HG03095 (cell line): ENCODE measurements around the gene ADIPOR2.
"Not testable (repeated sequence)": the region's sequence is repeated elsewhere in the genome, so short reads cannot be mapped to it uniquely, and the experiment has no call there.

ENCODE experiments used
- ATAC-seq: cut with Tn5 transposase; IDR thresholded peaks from one replicate; pipeline ENCODE4 v1.9.1; 2021; ENCODE audit warnings: moderate library complexity; ENCODE audit not compliant: unreplicated experiment

The ADIPOR2 gene

GRCh38 chr12:1702713-1703112 lies 11.8 kb downstream of the ADIPOR2 start:
- ATAC-seq: no peak

GRCh38 chr12:1703771-1704722 lies 13.2 kb downstream of the ADIPOR2 start:
- no peak for ATAC-seq

GRCh38 chr12:1705774-1706631 lies 15.1 kb downstream of the ADIPOR2 start:
- ATAC-seq: no peak

DNA sequence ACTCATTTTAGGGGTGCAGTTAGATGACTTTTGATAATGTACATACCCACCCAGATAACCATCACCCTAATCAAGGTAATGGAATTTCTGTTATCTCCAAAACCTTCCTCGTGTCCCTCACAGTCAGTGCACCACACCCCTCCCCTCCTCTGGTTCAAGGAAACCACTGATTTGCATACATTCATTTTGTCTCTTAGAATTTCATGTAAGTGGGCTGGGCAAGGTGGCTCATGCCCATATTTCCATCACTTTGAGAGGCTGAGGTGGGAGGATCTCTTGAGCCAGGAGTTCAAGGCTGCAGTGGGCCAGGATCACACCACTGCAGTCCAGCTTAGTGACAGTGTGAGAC lies 15.7 kb downstream of the ADIPOR2 start:
- ATAC-seq: no peak

DNA sequence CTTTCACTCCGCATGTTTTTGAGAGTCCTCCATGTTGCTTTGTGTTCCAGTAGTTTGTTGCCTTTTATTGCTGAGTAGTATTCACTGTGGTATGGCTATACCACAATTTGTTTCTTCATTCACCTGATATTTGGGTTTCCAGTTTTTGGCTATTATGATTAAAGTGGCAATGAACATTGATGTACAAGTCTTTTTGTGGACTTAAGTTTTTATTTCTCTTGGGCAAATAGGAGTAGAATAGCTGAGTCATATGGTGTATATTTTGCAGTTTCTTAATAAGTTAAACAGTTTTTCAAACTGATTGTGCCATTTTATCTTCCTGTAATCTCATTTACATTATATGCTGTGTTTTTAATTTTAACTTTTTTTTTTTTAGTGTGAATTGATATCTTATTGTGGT lies 16.2 kb downstream of the ADIPOR2 start:
- ATAC-seq: no peak

DNA sequence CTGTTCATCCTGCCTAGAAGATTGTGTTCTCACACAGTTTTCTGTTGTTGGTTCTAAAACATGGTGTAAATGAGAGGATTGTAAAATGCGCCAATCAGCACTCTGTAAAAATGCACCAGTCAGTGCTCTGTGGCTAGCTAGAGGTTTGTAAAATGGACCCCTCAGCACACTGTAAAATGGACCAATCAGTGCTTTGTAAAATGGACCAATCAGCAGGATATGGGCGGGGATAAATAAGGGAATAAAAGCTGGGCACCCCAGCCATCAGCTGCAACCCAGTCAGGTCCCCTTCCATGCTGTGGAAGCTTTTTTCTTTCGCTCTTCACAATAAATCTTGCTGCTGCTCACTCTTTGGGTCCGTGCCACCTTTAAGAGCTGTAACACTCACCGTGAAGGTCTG lies 19.1 kb downstream of the ADIPOR2 start:
- not testable (repeated sequence) for ATAC-seq

DNA sequence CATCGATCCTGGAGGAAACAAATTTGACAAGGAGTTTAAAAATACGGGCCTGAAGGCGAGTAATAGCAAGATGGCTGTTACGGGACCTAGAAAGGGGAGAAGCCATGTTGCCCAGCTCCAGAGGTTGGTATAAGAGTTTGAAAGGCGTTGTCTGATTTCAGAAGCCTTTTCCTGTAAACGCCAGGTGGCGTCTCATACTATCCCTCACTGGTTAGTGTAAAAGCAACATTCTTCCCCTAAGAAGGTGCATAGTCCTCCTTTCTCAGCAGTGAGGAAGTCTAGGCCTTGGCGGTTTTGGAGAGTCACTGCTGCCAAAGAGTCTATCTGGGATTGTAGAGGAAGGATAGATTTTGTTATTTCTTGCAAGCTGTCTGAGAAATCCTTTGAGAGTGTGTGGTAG lies 20.0 kb downstream of the ADIPOR2 start:
- ATAC-seq: not testable (repeated sequence)

DNA sequence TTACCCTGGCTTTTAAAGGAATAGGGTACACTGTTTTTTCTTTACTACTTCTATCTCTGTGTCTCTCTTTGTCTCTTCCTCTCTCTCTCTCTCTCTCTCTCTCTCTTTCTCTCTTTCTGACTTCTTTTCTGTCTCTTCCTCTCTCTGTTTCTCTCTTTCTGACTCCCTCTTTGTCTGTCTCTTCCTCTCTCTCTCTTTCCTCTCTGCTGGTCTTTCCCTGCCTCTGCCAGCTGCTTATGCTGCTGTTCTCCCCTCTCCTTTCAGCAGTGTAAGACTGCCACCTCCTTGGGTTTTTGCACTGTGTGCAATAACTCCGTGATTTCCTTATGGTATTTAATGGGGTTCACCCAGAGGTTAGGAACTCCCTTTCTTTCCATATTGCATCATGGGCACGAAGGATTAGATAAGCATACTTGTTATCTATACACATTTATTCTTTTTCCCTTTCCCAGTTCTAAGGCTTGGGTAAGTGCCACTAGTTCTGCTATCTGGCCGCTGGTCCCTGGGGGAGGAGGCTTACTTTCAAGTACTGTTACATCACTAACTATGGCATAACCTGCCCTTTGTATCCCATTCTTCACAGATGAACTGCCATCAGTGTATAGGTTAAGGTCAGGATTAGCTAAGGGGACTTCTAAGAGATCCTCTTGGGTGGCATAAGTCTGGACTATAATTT lies 20.8 kb downstream of the ADIPOR2 start:
- not testable (repeated sequence) for ATAC-seq

GRCh38 chr12:1712305-1712704 lies 21.4 kb downstream of the ADIPOR2 start:
- not testable (repeated sequence) for ATAC-seq

DNA sequence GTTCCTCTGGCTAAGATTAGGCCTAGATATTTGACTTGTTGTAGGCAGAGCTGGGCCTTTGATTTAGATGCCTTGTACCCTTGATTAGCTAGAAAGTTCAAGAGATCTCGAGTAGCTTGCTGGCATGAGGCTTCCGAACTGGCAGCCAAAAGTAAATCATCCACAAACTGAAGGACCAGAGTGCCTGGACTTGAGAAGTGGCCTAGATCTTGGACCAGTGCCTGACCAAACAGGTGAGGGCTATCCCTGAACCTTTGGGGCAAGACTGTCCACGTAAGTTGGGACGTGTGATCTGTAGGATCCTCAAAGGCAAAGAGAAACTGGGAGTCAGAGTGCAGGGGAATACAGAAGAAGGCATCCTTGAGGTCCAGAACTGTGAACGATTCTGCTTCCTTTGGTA lies 22.0 kb downstream of the ADIPOR2 start:
- not testable (repeated sequence) for ATAC-seq

- ATAC-seq: not testable (repeated sequence)
Observed at GRCh38 chr12:1713783-1714348, 23.0 kb downstream of the ADIPOR2 start.

GRCh38 chr12:1715459-1715858 lies 24.6 kb downstream of the ADIPOR2 start:
- not testable (repeated sequence) for ATAC-seq

- ATAC-seq: no peak
Observed at GRCh38 chr12:1716215-1716862, 25.5 kb downstream of the ADIPOR2 start.

DNA sequence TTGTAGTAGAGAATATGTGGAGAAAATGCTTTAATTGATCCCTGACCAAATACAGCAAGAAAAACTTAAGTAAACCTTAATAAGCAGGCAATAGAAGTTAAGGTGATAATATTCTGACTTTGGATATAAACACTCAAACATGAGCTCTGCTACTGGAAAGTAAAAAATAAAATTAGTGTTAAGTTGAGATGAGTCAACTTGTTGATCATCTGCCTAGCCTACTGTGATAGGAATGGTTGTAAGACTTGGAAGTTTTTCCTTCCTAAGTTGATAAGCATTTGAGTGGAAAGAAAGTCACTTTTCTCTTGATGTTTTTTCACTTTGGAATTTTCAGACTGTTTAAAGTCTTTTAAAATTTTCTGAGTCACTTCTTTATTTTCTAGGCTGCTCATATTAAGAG lies 26.0 kb downstream of the ADIPOR2 start:
- ATAC-seq: no peak

- no peak for ATAC-seq
Observed at GRCh38 chr12:1719139-1719538, 28.3 kb downstream of the ADIPOR2 start.

- ATAC-seq: no peak
Observed at GRCh38 chr12:1720494-1720893, 29.6 kb downstream of the ADIPOR2 start.

DNA sequence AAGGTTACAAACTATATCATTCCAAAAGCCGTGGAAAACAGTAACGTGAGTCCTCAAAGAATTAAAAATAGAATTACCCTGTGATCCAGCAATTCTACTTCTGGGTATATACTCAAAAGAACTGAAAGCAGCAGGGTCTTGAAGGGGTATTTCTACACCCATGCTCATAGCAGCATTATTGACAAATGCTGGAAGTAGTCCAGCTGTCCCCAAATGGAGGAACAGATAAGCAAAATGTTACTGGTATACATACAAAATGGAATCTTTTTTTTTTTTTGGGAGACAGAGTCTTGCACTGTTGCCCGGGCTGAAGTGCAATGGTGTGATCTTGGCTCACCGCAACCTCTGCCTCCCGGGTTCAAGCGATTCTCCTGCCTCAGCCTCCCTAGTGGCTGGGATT lies 32.9 kb downstream of the ADIPOR2 start:
- no peak for ATAC-seq

DNA sequence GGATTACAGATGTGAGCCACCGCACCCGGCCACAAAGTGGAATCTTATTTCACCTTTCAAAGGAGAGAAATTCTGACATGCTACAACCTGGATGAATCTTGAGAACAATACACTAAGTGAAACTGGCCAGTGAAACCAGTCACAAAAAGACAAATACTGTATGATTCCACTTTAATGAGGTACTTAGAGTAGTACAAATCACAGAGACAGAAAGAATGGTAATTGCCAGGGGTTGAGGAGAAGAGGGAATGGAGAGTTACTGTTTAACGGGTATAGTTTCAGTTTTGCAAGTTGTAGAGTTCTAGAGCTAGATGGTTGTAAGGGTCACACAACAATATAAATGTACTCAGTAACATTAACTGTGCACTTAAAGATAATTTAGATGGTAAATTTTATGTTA lies 33.4 kb downstream of the ADIPOR2 start:
- ATAC-seq: no peak

DNA sequence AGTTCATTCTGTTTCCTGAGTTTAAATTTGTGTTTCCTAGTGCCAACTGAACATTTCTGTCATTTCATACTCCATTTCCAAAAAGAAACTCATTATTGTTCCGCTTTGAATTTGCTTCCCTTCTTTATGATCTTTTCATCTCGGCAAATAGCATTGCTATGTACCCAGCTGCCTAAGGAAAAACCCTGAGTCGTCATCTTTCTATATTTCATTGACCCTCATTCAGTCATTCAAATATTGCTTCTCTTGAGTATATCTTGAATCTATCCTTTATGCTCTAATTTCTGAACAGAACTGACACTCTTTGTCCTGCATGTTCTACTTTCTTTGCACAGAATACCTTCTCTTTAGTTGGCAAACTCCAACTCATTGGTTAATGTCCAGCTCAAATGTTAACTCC lies 35.9 kb downstream of the ADIPOR2 start:
- ATAC-seq: no peak

- ATAC-seq: no peak
Observed at GRCh38 chr12:1728824-1729223, 38.0 kb downstream of the ADIPOR2 start.
